GM20000 (cell line): ENCODE measurements around the gene KRTAP10-6.
"Not testable (repeated sequence)": the region's sequence is repeated elsewhere in the genome, so short reads cannot be mapped to it uniquely, and the experiment has no call there.

Experiments
- DNase-seq: peaks from one replicate; pipeline ENCODE4 v3.0.0; 2012; ENCODE audit warnings: low spot score
- CTCF ChIP-seq: IDR thresholded peaks from 2 replicates; pipeline ENCODE4 v1.5.1; 2012; ENCODE audit warnings: mild to moderate bottlenecking, control low read depth; ENCODE audit errors: extremely low read depth, missing control alignments

KRTAP10-6 gene

DNA sequence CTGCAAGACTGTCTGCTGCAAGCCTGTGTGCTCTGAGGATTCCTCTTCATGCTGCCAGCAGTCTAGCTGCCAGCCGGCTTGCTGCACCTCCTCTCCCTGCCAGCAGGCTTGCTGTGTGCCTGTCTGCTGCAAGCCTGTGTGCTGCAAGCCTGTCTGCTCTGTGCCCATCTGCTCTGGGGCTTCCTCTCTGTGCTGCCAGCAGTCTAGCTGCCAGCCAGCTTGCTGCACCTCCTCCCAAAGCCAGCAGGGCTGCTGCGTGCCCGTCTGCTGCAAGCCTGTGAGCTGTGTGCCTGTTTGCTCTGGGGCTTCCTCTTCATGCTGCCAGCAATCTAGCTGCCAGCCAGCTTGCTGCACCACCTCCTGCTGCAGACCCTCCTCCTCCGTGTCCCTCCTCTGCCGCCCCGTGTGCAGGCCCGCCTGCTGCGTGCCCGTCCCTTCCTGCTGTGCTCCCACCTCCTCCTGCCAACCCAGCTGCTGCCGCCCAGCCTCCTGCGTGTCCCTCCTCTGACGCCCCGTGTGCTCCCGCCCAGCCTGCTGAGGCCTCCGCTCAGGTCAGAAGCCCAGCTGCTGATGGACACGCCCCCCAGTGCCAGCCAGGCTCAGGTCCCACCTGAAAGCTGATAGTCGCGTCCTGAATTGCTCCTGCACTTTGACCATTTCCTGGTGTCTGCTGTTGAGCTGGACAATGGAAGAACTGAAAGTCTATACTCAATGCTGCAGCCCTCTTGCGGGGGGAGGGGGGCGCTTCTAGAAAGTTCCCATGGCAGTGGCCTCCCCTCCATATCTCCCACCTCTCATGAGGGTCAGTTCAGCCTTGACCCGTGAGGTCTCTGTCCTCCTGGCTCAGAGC lies 17.6 kb downstream of the KRTAP10-6 start:
- TF ChIP-seq CTCF: no peak
- DNase-seq: no peak

DNA sequence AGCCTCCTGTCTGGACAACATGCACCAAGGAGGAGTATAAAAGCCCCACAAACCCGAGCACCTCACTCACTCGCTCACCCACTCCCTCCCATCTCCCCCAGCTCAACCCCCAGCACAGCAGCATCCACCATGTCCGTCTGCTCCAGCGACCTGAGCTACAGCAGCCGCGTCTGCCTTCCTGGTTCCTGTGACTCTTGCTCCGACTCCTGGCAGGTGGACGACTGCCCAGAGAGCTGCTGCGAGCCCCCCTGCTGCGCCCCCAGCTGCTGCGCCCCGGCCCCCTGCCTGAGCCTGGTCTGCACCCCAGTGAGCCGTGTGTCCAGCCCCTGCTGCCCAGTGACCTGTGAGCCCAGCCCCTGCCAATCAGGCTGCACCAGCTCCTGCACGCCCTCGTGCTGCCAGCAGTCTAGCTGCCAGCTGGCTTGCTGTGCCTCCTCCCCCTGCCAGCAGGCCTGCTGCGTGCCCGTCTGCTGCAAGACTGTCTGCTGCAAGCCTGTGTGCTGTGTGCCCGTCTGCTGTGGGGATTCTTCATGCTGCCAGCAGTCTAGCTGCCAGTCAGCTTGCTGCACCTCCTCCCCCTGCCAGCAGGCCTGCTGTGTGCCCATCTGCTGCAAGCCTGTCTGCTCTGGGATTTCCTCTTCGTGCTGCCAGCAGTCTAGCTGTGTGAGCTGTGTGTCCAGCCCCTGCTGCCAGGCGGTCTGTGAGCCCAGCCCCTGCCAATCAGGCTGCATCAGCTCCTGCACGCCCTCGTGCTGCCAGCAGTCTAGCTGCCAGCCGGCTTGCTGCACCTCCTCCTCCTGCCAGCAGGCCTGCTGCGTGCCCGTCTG lies 18.5 kb downstream of the KRTAP10-6 start, which contains the start of gene KRTAP10-4:
Gene KRTAP10-4, plus strand, starts transcription at position 100 of the 827 bp plus-strand sequence. Its CDS starts 30 bp downstream, at position 130.
- not testable (repeated sequence) for DNase-seq

GRCh38 chr21:44572959-44573583 lies 19.2 kb downstream of the KRTAP10-6 start:
- no peak for DNase-seq
- no peak for TF ChIP-seq CTCF

DNA sequence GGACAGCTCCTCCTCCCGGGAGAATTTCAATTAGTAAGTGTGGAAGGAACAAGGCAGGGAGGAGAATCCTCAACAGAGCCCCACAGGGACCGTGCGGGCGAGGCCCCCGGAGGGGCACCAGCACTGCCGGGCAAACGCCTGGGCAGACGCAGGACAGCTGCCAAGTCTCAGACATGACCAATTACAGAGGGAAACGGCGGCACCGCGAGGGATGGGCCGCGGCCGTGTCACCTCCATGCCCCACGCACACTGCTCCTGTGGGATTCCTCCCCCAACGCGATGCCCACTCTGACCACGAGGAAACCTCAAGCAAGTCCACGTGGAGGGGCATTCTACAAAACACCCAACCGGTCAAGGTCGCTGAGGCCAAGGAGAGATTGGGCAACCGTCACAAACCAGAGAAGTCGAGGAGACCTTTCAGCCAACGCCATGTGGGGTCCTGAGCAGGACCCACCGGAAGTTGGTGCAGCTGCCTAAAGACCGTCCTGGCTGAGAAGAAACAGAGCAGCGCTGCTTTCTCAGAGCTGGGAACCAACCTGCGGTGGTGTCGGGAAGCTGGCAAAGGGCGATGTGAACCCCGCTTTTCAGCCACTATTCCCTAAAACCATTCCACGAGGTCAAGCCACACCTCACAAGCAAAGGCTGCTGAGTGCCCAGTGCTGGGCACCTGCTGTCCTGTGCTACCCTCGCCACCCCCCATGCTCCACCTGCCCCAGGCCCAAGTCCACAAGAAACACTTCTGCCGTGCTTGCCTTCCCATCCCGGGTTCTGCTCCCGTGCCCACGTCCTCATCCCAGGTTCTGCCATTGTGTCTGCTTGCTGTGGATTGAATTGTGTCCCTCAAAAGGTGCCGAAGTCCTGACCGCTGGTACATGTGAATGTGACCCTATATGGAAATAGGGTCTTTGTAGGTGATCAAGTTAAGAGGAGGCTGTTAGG lies 20.2 kb downstream of the KRTAP10-6 start:
- TF ChIP-seq CTCF: no peak
- DNase-seq: no peak

GRCh38 chr21:44571296-44571695 lies 21.0 kb downstream of the KRTAP10-6 start:
- DNase-seq: no peak
- no peak for TF ChIP-seq CTCF

- DNase-seq: no peak
- TF ChIP-seq CTCF: no peak
These were observed 22.3 kb downstream of the KRTAP10-6 start for GRCh38 chr21:44569861-44570517.
